ENCODE results near the gene CBLB.

Gene CBLB

DNA sequence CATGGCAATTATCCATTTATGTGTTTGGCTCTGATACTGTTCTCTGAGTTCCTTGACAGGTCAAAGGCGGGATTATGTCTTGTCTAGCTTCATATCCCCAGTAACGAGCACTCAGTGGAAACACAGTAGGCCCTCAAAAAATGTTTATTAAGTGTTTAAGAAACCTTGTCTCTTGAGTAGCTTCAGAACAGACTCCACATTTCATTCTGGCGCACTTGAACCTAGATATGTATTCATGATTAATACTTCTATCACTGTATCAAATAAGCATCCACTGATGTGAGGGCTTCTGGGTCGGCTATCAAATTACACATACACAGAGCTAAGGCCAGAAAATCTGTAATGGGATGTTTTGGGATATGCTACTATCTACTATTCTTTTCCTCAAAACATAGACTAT lies 4.6 kb downstream of the CBLB start:
- Mint-ChIP-seq H3K27ac (peak overlapping the region; percentile 86), H3K4me1 (ENCODE audit: low read depth) (peaks cover 43% of the 10 kb centered on the region), H3K36me3 (peaks cover 21% of the 10 kb centered on the region)

DNA sequence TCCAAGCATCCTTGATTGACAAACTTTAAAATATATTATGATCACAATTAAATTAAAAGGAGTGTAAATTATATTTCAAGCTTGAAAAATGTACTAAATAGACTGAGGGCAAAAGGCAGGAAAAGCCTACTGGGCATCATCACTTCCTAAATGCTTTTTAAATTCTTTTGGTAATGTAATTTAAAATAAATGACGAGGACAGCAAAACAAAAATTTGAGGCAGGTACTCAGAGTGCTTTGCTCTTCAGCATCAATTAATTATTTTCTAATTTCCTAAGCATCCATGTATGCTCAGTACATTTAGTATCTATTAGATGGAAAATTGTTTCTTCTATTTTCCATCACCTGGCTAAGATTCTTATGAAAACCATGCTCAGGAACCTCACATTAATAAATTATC lies 5.2 kb downstream of the CBLB start:
- Mint-ChIP-seq H3K4me1 (ENCODE audit: low read depth) (peaks cover 47% of the 10 kb centered on the region), H3K27ac (no peak overlapping the region), H3K27me3 (no peaks in the 10 kb centered on the region), H3K9me3 (ENCODE audit: low read depth) (no peaks in the 10 kb centered on the region), H3K4me3 (peak overlapping the region; percentile 99), H3K36me3 (peaks cover 24% of the 10 kb centered on the region)

More for the DNA sequence above, 4.6 kb downstream of the CBLB start:
- Mint-ChIP-seq H3K9me3 (ENCODE audit: low read depth) (no peaks in the 10 kb centered on the region), H3K27me3 (no peaks in the 10 kb centered on the region), H3K4me3 (peak overlapping the region; percentile 99)

GRCh38 chr3:105862217-105862616 lies 6.6 kb downstream of the CBLB start:
- Mint-ChIP-seq H3K27me3 (no peaks in the 10 kb centered on the region), H3K9me3 (ENCODE audit: low read depth) (no peaks in the 10 kb centered on the region), H3K36me3 (peaks cover 28% of the 10 kb centered on the region), H3K4me3 (no peak overlapping the region), H3K4me1 (ENCODE audit: low read depth) (peaks cover 59% of the 10 kb centered on the region), H3K27ac (no peak overlapping the region)

- no peaks in the 10 kb centered on the region for H3K27me3 Mint-ChIP-seq
- peaks cover 29% of the 10 kb centered on the region for H3K36me3 Mint-ChIP-seq
- no peaks in the 10 kb centered on the region for H3K9me3 Mint-ChIP-seq (ENCODE audit: low read depth)
- H3K4me1 Mint-ChIP-seq (ENCODE audit: low read depth): peaks cover 58% of the 10 kb centered on the region
- no peak overlapping the region for H3K4me3 Mint-ChIP-seq
- no peak overlapping the region for H3K27ac Mint-ChIP-seq
Measured at GRCh38 chr3:105860641-105861040, 8.2 kb downstream of the CBLB start.

DNA sequence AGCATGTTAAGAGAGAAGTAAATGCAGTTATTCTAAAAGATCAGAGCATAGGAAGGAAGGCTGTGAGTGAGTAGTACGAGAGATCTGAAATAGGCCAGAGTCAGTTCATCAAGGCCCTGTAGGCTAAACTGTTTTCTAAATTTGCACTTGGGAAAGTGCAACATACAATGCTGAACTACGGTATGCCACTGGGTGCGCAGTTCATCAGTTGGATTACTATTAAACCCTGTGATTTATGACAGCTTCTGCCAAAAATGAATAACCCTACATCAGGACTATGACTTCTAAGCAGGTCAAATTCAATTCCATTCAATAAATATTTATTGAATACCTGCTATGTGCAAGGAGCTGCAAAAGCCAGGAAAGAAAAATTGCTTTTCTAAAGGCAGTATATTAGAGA lies 10.8 kb downstream of the CBLB start:
- Mint-ChIP-seq H3K4me1 (ENCODE audit: low read depth) (peaks cover 54% of the 10 kb centered on the region), H3K36me3 (peaks cover 35% of the 10 kb centered on the region), H3K4me3 (peak overlapping the region; percentile 49), H3K27me3 (no peaks in the 10 kb centered on the region), H3K9me3 (ENCODE audit: low read depth) (no peaks in the 10 kb centered on the region), H3K27ac (peak overlapping the region; percentile 59)

DNA sequence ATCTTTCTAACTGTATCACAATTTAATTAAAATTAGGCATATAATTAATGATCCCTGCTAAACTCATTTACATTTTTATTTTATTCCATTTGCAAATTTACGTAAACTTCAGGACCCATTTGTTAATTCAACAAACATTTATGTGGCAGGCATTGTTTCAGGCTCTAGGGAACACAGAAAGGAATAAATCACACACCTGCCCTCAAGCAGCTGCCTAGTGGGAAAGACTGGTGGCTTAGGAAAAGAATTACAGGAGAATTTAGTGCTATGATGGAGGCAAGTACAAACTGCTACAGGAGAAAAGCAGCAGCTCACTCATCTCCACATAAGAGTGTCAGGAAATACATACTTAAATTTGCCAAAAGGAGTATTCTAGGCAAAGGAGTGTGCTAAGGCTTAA lies 11.2 kb downstream of the CBLB start:
- Mint-ChIP-seq H3K4me3 (peak overlapping the region; percentile 49), H3K27me3 (no peaks in the 10 kb centered on the region), H3K4me1 (ENCODE audit: low read depth) (peaks cover 54% of the 10 kb centered on the region), H3K9me3 (ENCODE audit: low read depth) (no peaks in the 10 kb centered on the region), H3K36me3 (peaks cover 35% of the 10 kb centered on the region), H3K27ac (peak overlapping the region; percentile 59)

- no peak overlapping the region for H3K4me3 Mint-ChIP-seq
- peaks cover 37% of the 10 kb centered on the region for H3K36me3 Mint-ChIP-seq
- peaks cover 56% of the 10 kb centered on the region for H3K4me1 Mint-ChIP-seq (ENCODE audit: low read depth)
Measured at GRCh38 chr3:105856605-105857004, 12.2 kb downstream of the CBLB start.

GRCh38 chr3:105853801-105854432 lies 14.9 kb downstream of the CBLB start:
- peaks cover 66% of the 10 kb centered on the region for H3K4me1 Mint-ChIP-seq (ENCODE audit: low read depth)
- peak overlapping the region; percentile 50 for H3K27ac Mint-ChIP-seq
- H3K4me3 Mint-ChIP-seq: no peak overlapping the region
- peaks cover 46% of the 10 kb centered on the region for H3K36me3 Mint-ChIP-seq
- no peaks in the 10 kb centered on the region for H3K27me3 Mint-ChIP-seq
- H3K9me3 Mint-ChIP-seq (ENCODE audit: low read depth): no peaks in the 10 kb centered on the region

More at GRCh38 chr3:105856605-105857004, 12.2 kb downstream of the CBLB start:
- Mint-ChIP-seq H3K27ac (no peak overlapping the region), H3K9me3 (ENCODE audit: low read depth) (no peaks in the 10 kb centered on the region), H3K27me3 (no peaks in the 10 kb centered on the region)

DNA sequence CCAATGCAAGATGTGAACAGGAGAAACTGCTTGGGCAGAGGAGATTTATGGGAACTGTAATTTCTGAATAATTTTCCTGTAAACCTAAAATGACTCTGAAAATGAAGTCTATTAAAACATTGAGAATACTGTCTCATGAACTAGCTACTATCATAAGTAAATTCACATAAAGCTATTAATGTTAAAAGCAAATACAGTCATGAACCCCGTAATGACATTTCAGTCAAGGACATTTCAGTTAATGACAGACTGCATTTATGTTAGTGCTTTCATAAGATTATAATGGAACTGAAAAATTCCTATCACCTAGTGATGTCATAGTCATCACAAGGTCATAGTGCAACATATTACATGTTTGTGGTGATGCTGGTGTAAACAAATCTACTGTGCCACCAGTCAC lies 17.2 kb downstream of the CBLB start:
- Mint-ChIP-seq H3K27ac (peak overlapping the region; percentile 76), H3K27me3 (no peaks in the 10 kb centered on the region), H3K4me1 (ENCODE audit: low read depth) (peaks cover 70% of the 10 kb centered on the region), H3K36me3 (peaks cover 40% of the 10 kb centered on the region), H3K4me3 (no peak overlapping the region), H3K9me3 (ENCODE audit: low read depth) (no peaks in the 10 kb centered on the region)

DNA sequence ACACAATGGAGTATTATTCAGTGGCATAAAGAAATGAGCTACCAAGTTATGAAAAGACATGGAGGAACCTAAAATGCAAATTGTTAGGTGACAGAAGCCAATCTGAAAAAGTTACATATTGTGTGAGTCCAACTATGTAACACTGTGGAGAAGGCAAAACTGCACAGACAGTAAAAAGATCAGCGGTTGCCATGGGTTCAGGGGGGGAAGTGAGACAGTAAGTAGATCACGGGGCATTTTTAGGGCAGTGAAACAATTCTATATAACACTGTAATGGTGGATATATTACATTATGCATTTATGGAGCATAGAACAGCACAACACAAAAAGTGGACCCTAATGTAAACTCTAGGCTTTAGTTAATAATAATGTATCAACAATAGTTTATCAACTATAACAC lies 17.6 kb downstream of the CBLB start:
- Mint-ChIP-seq H3K27me3 (no peaks in the 10 kb centered on the region), H3K4me3 (no peak overlapping the region), H3K36me3 (peaks cover 41% of the 10 kb centered on the region), H3K9me3 (ENCODE audit: low read depth) (no peaks in the 10 kb centered on the region), H3K27ac (peak overlapping the region; percentile 76), H3K4me1 (ENCODE audit: low read depth) (peaks cover 71% of the 10 kb centered on the region)

GRCh38 chr3:105850593-105850992 lies 18.2 kb downstream of the CBLB start:
- Mint-ChIP-seq H3K4me3 (no peak overlapping the region), H3K36me3 (peaks cover 41% of the 10 kb centered on the region), H3K27me3 (no peaks in the 10 kb centered on the region), H3K4me1 (ENCODE audit: low read depth) (peaks cover 69% of the 10 kb centered on the region), H3K9me3 (ENCODE audit: low read depth) (no peaks in the 10 kb centered on the region), H3K27ac (no peak overlapping the region)

- peaks cover 32% of the 10 kb centered on the region for H3K36me3 Mint-ChIP-seq
- H3K9me3 Mint-ChIP-seq (ENCODE audit: low read depth): no peaks in the 10 kb centered on the region
Measured at GRCh38 chr3:105848821-105849220, 20.0 kb downstream of the CBLB start.

DNA sequence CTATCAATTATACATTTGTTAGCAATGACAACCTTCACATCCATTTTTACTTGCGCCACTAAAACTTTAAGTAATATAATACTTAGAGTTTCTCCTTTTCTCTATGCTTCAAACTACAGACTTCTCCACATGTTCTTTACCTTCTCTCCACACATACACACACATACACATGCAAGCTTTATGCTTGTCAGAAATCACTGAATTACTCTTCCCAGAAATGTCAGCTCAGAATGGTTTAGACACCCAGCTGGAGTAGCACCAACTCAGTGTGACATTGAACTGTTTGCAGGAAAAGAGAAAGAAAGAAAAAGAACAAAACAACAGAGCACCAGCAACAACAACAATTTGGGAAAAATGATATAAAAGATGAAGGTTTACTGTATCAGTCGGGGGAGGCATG lies 20.9 kb downstream of the CBLB start:
- peaks cover 27% of the 10 kb centered on the region for H3K36me3 Mint-ChIP-seq
- peak overlapping the region; percentile 40 for H3K4me3 Mint-ChIP-seq
- no peaks in the 10 kb centered on the region for H3K27me3 Mint-ChIP-seq
- peaks cover 68% of the 10 kb centered on the region for H3K4me1 Mint-ChIP-seq (ENCODE audit: low read depth)
- peak overlapping the region; percentile 77 for H3K27ac Mint-ChIP-seq
- no peaks in the 10 kb centered on the region for H3K9me3 Mint-ChIP-seq (ENCODE audit: low read depth)

More at GRCh38 chr3:105848821-105849220, 20.0 kb downstream of the CBLB start:
- Mint-ChIP-seq H3K4me3 (peak overlapping the region; percentile 12), H3K27me3 (no peaks in the 10 kb centered on the region), H3K27ac (peak overlapping the region; percentile 77), H3K4me1 (ENCODE audit: low read depth) (peaks cover 72% of the 10 kb centered on the region)

DNA sequence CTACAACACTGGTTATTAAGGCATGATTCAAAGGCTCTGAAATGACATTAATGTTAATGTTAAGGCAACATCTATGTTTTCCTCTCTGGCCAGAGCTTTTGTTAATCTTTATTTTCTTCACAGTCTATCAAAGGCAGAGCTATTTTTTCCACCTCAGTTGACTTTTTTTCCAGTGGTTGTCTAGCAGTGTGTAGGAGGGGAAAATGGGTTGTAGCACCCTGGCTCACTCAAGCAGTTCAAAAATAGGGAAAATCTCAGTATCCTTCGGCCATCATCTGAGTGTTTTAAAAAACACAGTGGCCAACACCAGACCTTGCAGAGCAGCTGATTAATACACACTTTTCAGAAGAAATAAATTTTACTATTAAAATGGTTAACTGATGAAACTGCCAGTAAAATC lies 21.4 kb downstream of the CBLB start:
- H3K27ac Mint-ChIP-seq: peak overlapping the region; percentile 77
- no peaks in the 10 kb centered on the region for H3K27me3 Mint-ChIP-seq
- H3K4me3 Mint-ChIP-seq: peak overlapping the region; percentile 66
- peaks cover 29% of the 10 kb centered on the region for H3K36me3 Mint-ChIP-seq
- H3K9me3 Mint-ChIP-seq (ENCODE audit: low read depth): no peaks in the 10 kb centered on the region
- peaks cover 69% of the 10 kb centered on the region for H3K4me1 Mint-ChIP-seq (ENCODE audit: low read depth)

- H3K4me3 Mint-ChIP-seq: no peak overlapping the region
- H3K9me3 Mint-ChIP-seq (ENCODE audit: low read depth): no peaks in the 10 kb centered on the region
- peaks cover 70% of the 10 kb centered on the region for H3K4me1 Mint-ChIP-seq (ENCODE audit: low read depth)
- H3K27me3 Mint-ChIP-seq: no peaks in the 10 kb centered on the region
- peaks cover 32% of the 10 kb centered on the region for H3K36me3 Mint-ChIP-seq
- H3K27ac Mint-ChIP-seq: peak overlapping the region; percentile 86
Measured at GRCh38 chr3:105846809-105847208, 22.0 kb downstream of the CBLB start.

GRCh38 chr3:105845488-105845887 lies 23.3 kb downstream of the CBLB start:
- no peaks in the 10 kb centered on the region for H3K9me3 Mint-ChIP-seq (ENCODE audit: low read depth)
- peaks cover 63% of the 10 kb centered on the region for H3K4me1 Mint-ChIP-seq (ENCODE audit: low read depth)
- peak overlapping the region; percentile 81 for H3K27ac Mint-ChIP-seq
- H3K27me3 Mint-ChIP-seq: no peaks in the 10 kb centered on the region
- H3K36me3 Mint-ChIP-seq: peaks cover 26% of the 10 kb centered on the region
- no peak overlapping the region for H3K4me3 Mint-ChIP-seq

Data from activated naive CD8-positive, alpha-beta T cell (primary cell).